Stimulated activated naive CD4-positive, alpha-beta T cell treated with Interleukin-2 at 50 U/mL for 16 hours (primary cell): ENCODE results near the gene NAPB.

Experiments
- DNase-seq: peaks from one replicate; lab custom pipeline; 2025; lab: John Stamatoyannopoulos, UW

The NAPB gene

GRCh38 chr20:23344336-23344735, 77.0 kb downstream of the NAPB start:
- no peak for DNase-seq

DNA sequence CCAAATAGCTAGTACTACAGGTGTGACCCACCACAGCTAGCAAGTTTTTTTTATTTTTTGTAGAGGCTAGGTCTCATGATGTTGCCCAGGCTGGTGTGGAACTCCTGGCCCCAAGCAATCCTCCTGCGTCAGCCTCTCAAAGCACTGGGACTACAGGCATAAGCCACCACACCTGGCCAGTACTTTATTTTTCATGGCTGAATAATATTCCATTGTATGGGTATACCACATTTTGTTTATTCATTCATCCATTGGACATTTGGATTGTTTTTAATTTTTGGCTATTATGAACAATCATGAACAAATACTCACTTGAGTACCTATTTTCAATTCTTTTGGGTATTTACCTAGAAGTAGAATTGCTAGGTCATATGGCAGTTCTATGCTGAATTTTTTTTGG, 77.7 kb downstream of the NAPB start:
- no peak for DNase-seq

DNA sequence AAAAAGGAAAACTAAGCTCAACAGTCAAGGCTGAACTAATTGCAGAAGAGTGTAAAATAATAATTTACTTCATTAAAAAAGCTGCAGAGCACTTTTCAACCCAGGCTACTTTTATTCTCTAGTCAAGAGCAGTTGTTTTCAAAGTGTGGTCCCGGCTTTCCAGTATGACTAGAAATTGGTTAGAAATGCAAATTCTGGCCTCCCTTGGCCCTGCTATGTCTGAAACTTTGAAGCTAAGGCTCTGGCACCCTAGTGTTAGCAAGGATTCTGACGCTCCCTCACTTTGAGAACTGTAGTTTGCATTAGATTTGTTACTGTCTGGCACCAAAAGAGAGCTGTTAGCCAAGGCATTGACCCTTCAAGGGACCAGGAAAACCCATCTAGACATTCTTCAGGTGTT, 80.2 kb downstream of the NAPB start:
- DNase-seq: no peak

- no peak for DNase-seq
Observed at GRCh38 chr20:23340524-23340923, 80.8 kb downstream of the NAPB start.

DNA sequence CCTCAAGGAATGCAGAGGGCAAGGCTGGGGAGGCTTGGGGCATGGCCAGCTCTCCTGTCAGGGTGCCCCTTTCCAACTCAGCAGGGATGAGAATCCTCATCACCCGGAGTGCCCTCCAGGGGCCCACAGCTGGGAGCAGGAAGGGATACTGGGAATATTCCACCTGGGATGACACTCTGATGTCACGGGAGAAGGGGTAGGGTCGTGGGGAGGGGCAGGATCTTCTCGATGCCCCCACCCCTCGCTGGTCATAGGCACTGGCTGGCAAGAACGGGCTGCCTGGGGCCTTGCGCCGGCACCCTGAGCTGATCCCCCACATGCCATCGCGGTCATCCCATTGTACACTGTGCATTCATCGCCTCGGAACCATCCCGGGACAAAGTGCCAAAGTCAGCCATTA, 81.3 kb downstream of the NAPB start:
- no peak for DNase-seq

- DNase-seq: no peak
Observed at GRCh38 chr20:23337312-23337711, 84.0 kb downstream of the NAPB start.

- DNase-seq: no peak
Observed at GRCh38 chr20:23336476-23336875, 84.8 kb downstream of the NAPB start.

DNA sequence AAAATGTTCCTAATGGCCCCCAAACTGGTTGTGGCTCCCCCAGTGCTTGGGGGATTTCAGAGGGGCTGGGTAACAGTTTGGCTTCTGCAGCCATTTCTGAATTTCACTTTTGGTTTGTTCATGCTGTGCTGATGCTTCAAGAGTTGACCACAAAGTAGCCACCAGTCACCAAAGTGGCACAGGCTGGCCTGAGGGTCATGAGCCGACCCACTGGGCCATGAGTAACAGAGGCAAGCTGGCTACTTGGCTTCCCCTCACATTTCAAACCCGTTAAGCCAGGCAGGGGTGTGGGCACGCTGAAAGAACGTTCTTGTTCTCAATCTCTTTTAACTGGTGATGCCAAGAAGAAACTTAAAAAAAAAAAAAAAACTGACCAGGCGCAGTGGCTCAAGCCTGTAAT, 85.8 kb downstream of the NAPB start:
- no peak for DNase-seq

GRCh38 chr20:23334111-23334510, 87.2 kb downstream of the NAPB start:
- DNase-seq: no peak

GRCh38 chr20:23332467-23332866, 88.8 kb downstream of the NAPB start:
- no peak for DNase-seq

DNA sequence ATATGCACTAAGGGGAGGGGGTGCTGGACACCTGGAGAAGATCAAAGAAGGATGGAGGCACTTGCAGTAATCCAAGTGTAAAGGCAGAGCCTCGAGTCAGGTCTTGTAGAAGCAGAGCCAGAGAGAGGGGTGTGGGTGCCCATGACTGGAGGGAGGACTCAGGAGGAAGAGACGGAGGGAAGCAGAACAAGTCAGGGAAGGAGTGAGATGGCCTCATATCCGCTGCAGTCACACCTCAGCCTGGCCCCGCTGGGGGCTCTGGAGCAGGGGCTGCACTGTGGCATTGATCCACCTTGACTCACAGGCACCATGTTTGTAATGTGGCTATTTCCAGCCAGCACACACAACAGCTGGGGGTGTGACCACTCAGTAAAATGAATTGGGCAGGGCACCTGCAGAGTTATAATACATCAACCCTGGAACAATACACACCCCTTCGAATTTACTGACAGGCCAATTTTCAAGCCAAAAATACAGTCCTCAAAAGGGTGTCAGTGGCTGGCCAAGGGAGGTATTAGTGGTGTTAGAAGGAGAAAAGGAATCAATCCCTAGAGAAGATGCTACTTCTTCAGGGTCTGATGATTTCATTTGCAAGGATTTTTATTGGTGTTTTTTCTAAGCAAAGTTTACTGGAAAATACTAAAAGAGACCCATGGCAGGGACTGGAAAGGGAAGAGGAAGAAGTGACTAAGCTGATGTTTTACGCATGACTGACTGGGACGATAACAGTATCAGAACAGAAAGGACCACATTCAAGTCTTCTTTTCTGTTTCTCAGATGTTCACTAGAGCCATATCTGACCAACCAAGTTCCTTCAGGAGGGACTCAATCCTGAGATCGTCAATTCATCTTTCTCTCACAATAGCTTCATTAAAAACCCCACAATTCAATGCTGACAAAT, 89.6 kb downstream of the NAPB start:
- DNase-seq: no peak

DNA sequence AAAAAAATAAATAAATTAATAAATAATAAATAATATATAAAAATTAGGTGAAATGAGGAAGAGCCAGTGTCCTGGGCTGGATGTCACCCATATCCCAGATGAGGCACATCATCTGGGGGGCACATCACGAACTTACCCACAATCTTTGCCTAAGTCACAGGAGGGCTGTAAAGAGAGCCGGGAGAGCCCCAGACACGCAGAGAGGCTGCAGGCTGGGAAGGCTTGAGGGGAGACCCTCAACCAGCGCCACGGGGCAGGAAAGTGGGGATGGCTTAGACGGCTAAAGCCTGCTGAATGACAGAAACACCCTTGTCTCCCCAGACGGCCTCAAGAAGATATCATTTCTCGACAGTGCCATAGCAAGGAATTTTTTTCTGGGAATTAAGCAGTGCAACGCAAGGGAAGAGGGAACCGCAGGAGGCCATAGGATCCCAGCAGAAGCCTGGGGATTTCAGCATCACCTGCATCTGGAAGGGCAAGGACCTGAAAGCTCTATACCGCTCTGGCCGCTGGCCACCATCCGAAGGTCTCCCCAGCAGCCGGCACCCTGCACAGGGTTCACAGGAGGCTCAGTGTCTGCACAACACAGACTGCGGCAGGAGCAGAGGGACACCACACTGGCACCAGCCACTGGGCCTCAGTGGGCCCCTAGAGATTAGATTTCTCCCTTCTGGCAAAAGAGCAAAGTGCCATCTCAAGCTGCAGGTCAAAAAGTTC, 93.5 kb downstream of the NAPB start:
- DNase-seq: no peak

DNA sequence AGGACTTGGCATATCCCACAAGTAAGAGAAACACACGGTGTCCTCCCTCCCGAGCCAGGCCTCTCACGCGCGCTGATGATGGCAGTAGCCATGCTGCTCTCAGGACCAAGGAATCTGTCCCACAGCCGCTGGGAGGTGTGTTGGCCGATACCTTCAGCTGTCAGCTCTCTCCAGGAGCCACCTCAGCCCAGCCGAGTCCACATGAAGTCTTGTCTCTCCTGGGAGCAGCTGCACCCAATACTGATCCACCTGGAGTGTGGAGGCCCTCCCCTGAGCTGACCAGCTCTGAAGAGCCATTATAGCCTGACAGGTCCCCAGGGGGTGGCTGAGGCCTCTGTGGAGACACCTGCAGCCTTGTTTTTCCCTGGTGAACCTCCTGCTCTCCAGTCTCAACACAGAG, 94.5 kb downstream of the NAPB start:
- no peak for DNase-seq

GRCh38 chr20:23325107-23325506, 96.2 kb downstream of the NAPB start:
- no peak for DNase-seq
